ENCODE results near the gene OR4F6.
"Not testable (repeated sequence)": the region's sequence is repeated elsewhere in the genome, so short reads cannot be mapped to it uniquely, and the experiment has no call there.

GRCh38 chr15:101793981-101794380, 9.3 kb upstream of the OR4F6 start:
- TF ChIP-seq CTCF, EP300, POLR2A (IDR thresholded peaks at IDR 0.05): not testable (repeated sequence)
